GM19193 (cell line): ENCODE measurements around the gene CLEC4M.

Experiments
- POLR2A ChIP-seq: IDR thresholded peaks from 4 replicates; pipeline ENCODE4 v1.6.1; 2011; ENCODE audit not compliant: insufficient read depth, insufficient read length; ENCODE audit errors: extremely low read depth

The CLEC4M gene

GRCh38 chr19:7757358-7757757, 5.7 kb upstream of the CLEC4M start:
- no peak for TF ChIP-seq POLR2A

GRCh38 chr19:7759156-7759555, 3.9 kb upstream of the CLEC4M start:
- no peak for TF ChIP-seq POLR2A

GRCh38 chr19:7763696-7764095, 653 bp downstream of the CLEC4M start:
- no peak for TF ChIP-seq POLR2A

DNA sequence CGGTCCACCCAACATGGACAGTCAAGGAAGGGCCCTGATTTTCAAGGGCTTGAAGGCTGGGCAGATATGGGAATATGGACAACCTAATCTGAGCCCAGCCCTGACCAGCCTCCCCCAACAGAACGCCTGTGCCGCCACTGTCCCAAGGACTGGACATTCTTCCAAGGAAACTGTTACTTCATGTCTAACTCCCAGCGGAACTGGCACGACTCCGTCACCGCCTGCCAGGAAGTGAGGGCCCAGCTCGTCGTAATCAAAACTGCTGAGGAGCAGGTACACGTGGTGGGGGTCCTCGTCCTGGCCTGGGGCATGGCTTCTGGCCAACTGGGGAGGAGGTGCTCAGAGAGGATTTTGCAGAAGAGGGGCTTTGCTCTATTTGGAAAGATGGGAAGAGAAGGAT, 3.5 kb downstream of the CLEC4M start:
- TF ChIP-seq POLR2A, result no peak

GRCh38 chr19:7767487-7767886, 4.4 kb downstream of the CLEC4M start:
- no peak for TF ChIP-seq POLR2A

DNA sequence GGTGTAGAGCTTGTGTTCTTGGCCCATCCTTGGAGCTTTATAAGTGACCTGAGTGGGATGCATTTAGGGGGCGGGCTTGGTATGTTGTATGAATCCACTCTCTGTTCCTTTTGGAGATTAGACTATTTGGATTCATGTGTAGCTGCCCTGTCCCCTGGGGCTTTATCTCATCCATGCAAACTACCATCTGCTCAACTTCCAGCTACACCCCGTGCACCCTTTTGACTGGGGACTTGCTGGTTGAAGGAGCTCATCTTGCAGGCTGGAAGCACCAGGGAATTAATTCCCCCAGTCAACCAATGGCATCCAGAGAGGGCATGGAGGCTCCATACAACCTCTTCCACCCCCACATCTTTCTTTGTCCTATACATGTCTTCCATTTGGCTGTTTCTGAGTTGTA, 6.1 kb downstream of the CLEC4M start:
- TF ChIP-seq POLR2A, result no peak

GRCh38 chr19:7771072-7771471, 8.0 kb downstream of the CLEC4M start:
- TF ChIP-seq POLR2A, result no peak

GRCh38 chr19:7772752-7773291, 9.8 kb downstream of the CLEC4M start:
- no peak for TF ChIP-seq POLR2A

DNA sequence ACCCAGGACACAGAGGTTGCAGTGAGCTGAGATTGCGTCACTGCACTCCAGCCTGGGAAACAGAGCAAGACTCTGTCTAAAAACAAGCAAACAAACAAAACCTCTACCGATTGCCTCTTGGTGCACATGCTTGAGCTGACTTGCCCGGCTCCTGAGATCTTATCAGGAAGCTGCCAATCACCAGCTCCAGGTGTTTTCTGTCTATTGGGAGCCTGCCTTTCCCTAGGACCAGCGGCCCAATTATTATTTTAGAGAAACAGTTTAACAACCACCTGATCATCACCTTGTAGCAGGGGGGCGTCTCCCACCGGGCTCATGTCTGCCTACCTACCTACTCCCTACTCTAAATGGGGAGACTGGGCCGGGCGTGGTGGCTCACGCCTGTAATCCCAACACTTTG, 10.8 kb downstream of the CLEC4M start:
- TF ChIP-seq POLR2A, result no peak

DNA sequence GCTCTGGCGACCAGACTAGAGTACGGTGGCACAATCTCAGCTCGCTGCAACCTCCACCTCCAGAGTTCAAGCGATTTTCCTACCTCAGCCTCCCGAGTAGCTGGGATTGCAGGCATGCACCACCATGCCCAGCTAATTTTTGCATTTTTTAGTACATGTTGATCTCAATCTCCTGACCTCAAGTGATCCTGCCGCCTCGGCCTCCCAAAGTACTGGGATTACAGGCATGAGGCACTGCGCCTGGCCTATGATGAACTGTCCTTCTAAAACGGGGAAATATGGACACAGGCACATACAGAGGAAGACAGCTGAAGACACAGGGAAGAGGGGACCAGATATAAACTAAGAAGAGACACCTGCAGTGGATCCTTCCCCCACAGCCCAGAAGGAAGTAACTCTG, 12.7 kb downstream of the CLEC4M start:
- TF ChIP-seq POLR2A, result no peak

- no peak for TF ChIP-seq POLR2A
Observed at GRCh38 chr19:7778081-7778480, 15.0 kb downstream of the CLEC4M start.

- TF ChIP-seq POLR2A, result no peak
Observed at GRCh38 chr19:7779631-7780486, 16.8 kb downstream of the CLEC4M start.

GRCh38 chr19:7781157-7781556, 18.1 kb downstream of the CLEC4M start:
- no peak for TF ChIP-seq POLR2A

GRCh38 chr19:7783991-7784423, 21.0 kb downstream of the CLEC4M start:
- no peak for TF ChIP-seq POLR2A

DNA sequence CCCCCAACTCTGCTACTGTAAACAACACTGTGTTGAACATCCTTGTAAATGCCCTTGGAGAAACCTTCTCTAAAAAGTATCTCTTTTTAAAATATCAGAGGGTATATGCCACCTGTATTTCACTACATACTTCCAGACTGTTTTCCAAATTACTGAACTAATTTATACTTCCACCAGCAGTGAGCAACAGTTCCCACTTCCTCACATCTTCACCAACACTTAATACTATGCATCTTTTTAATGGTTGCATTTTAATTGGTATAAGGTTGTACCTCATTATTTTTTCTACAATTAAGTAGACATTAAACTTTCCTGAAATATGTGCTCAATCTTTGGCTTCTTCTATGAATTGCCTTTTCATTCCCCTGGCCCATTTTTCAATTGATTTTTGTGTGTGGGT, 21.8 kb downstream of the CLEC4M start:
- no peak for TF ChIP-seq POLR2A

DNA sequence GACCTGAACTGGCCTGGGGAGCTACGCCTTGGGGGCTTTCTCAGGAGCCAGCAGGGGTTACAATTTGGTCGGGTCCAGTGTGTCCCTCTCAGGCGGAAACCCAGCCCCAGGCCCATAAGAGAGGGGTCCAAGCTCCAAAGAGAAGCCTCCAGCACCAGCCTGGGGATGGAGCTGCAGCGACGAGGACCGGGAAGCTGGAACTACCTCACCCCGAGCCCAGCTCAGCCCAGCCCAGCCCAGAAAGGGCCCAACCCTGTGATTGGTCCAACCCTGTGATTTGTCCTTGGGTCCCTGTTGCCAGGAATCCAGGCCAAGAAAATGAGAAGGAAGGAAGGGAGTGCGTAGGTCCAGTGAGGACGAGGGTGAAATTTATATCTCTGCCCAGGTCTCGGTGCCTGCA, 24.1 kb downstream of the CLEC4M start:
- no peak for TF ChIP-seq POLR2A
